Mucosa of descending colon (tissue), 3 donors: Measurements from ENCODE around the gene TBC1D22B. TPM values are rescaled to one million over a fixed set of nuclear protein-coding genes. Genes with fewer than 3 reads are reported as not detected.

Experiments
- ATAC-seq: fragments of 200-7000 bp; cut with Tn5 transposase; one replicate; pipeline ENCODE4 v1.9.1; 2020; ENCODE audit warnings: mild to moderate bottlenecking, moderate library complexity
- DNase-seq, 3 donors: peaks; one replicate each; pipeline ENCODE4 v3.0.0-alpha.2; 2020
- H3K36me3 ChIP-seq: fragments of 200-600 bp; one replicate; pipeline ENCODE4 v1.8.0; 2021; ENCODE audit warnings: low read depth, mild to moderate bottlenecking
- H3K4me1 ChIP-seq: fragments of 200-600 bp; one replicate; pipeline ENCODE4 v1.8.0; 2021; ENCODE audit warnings: low read depth, mild to moderate bottlenecking
- H3K4me3 ChIP-seq: fragments of 200-600 bp; one replicate; pipeline ENCODE4 v1.8.0; 2021; ENCODE audit warnings: mild to moderate bottlenecking
- H3K9me3 ChIP-seq: fragments of 200-600 bp; one replicate; pipeline ENCODE4 v1.8.0; 2021; ENCODE audit warnings: mild to moderate bottlenecking
- CTCF ChIP-seq: fragments of 200-600 bp; IDR thresholded peaks from one replicate; pipeline ENCODE4 v1.8.0; 2022; ENCODE audit warnings: antibody characterized with exemption, mild to moderate bottlenecking
- intact Hi-C, 2 donors: fragments of 100-400 bp; cut with DNase I in 1 of 2; cut with micrococcal nuclease in 1 of 2; formaldehyde crosslinking; loops; one replicate each; pipeline versions ENCODE4 v1.11.0 to v1.11.1; 2022; cut with DNase I, micrococcal nuclease
- total RNA-seq, 3 donors: library from RNA; stranded (reverse); fragmentation: NEBNext Ultra II Directional in 2 of 3; extraction: Animal tissue kit (Norgen Biotek cat#: 25700) in 2 of 3; gene quantifications; one replicate each; pipeline versions ENCODE4 v1.2.1 to v1.2.4, GENCODE V29; 2021 to 2023
- donor health status: DM: no; HTN: no; CAD: no; lungs with moderate emphysema.
- donor health status: DM: no; HTN: no; CAD: no.
- donor health status: DM: no; HTN: yes; CAD: no.

TBC1D22B gene
- total RNA-seq, 3 donors from 2014 or later, result 12.9 to 15.5 (median 14.8) TPM

GRCh38 chr6:37233541-37233940, 24.0 kb upstream of the TBC1D22B start:
- no peaks in the 10 kb centered on the region for H3K9me3 ChIP-seq
- DNase-seq, result no peak
- no peaks in the 10 kb centered on the region for H3K4me1 ChIP-seq
- TF ChIP-seq CTCF, result no peak
- intact Hi-C loops, result no loop called here
- no peak overlapping the region for H3K4me3 ChIP-seq
- H3K36me3 ChIP-seq, result no peaks in the 10 kb centered on the region
- no peak for ATAC-seq

GRCh38 chr6:37236921-37237320, 20.7 kb upstream of the TBC1D22B start:
- ATAC-seq (no peak), DNase-seq (no peak)
- Histone ChIP-seq H3K9me3 (no peaks in the 10 kb centered on the region), H3K36me3 (no peaks in the 10 kb centered on the region), H3K4me3 (no peak overlapping the region), H3K4me1 (peaks cover 8% of the 10 kb centered on the region)
- intact Hi-C loops, result no loop called here
- TF ChIP-seq CTCF, result no peak

GRCh38 chr6:37237789-37238188, 19.8 kb upstream of the TBC1D22B start:
- no peaks in the 10 kb centered on the region for H3K9me3 ChIP-seq
- no peak for TF ChIP-seq CTCF
- peaks cover 8% of the 10 kb centered on the region for H3K4me1 ChIP-seq
- H3K36me3 ChIP-seq, result no peaks in the 10 kb centered on the region
- intact Hi-C loops, result no loop called here
- no peak overlapping the region for H3K4me3 ChIP-seq
- DNase-seq, result no peak
- no peak for ATAC-seq

GRCh38 chr6:37238381-37238780, 19.2 kb upstream of the TBC1D22B start:
- no peak overlapping the region for H3K4me3 ChIP-seq
- H3K36me3 ChIP-seq, result no peaks in the 10 kb centered on the region
- no peak for TF ChIP-seq CTCF
- intact Hi-C loops, result no loop called here
- peaks cover 8% of the 10 kb centered on the region for H3K4me1 ChIP-seq
- ATAC-seq (no peak), DNase-seq (no peak)
- H3K9me3 ChIP-seq, result no peaks in the 10 kb centered on the region

GRCh38 chr6:37239526-37239925, 18.0 kb upstream of the TBC1D22B start:
- Histone ChIP-seq H3K4me3 (no peak overlapping the region), H3K9me3 (no peaks in the 10 kb centered on the region), H3K4me1 (peaks cover 17% of the 10 kb centered on the region), H3K36me3 (no peaks in the 10 kb centered on the region)
- DNase-seq (no peak), ATAC-seq (no peak)
- TF ChIP-seq CTCF, result no peak
- intact Hi-C loops, result no loop called here
